IgD-negative memory B cell (primary cell): ENCODE measurements around the gene BEX2. TPM values are rescaled to one million over a fixed set of nuclear protein-coding genes. Genes with fewer than 3 reads are reported as not detected.
A peak's percentile ranks its signal among the peaks of the same experiment; 100 is the strongest.
"Not testable (repeated sequence)": the region's sequence is repeated elsewhere in the genome, so short reads cannot be mapped to it uniquely, and the experiment has no call there.

ENCODE experiments used
- H3K27ac Mint-ChIP-seq, 3 donors: one replicate each; pipeline ENCODE4 v1.8.0; 2020 to 2022; ENCODE audit warnings: mild to moderate bottlenecking in 3 of 3, mixed read lengths in 3 of 3, moderate library complexity in 1 of 3
- H3K27me3 Mint-ChIP-seq: one replicate; pipeline ENCODE4 v1.8.0; 2021; ENCODE audit warnings: mixed read lengths
- H3K36me3 Mint-ChIP-seq: one replicate; pipeline ENCODE4 v1.8.0; 2020; ENCODE audit warnings: mild to moderate bottlenecking, mixed read lengths
- H3K4me1 Mint-ChIP-seq, 3 donors: one replicate each; pipeline ENCODE4 v1.8.0; 2020 to 2022; ENCODE audit warnings: mixed read lengths in 3 of 3, mild to moderate bottlenecking in 1 of 3
- H3K4me3 Mint-ChIP-seq, 4 donors: one replicate each; pipeline ENCODE4 v1.8.0; 2020 to 2022; ENCODE audit warnings: mild to moderate bottlenecking in 4 of 4, mixed read lengths in 4 of 4, moderate library complexity in 3 of 4
- H3K9me3 Mint-ChIP-seq, 3 donors: one replicate each; pipeline ENCODE4 v1.8.0; 2020 to 2021; ENCODE audit warnings: mixed read lengths in 3 of 3, mild to moderate bottlenecking in 1 of 3
- polyA plus RNA-seq: library from polyadenylated mRNA; unstranded; fragments of 300-500 nt; fragmentation: Illumina TruSeq; gene quantifications from one replicate; pipeline ENCODE4 v1.2.3, GENCODE V29; 2021

BEX2 gene
- 58.7 TPM for polyA plus RNA-seq

DNA sequence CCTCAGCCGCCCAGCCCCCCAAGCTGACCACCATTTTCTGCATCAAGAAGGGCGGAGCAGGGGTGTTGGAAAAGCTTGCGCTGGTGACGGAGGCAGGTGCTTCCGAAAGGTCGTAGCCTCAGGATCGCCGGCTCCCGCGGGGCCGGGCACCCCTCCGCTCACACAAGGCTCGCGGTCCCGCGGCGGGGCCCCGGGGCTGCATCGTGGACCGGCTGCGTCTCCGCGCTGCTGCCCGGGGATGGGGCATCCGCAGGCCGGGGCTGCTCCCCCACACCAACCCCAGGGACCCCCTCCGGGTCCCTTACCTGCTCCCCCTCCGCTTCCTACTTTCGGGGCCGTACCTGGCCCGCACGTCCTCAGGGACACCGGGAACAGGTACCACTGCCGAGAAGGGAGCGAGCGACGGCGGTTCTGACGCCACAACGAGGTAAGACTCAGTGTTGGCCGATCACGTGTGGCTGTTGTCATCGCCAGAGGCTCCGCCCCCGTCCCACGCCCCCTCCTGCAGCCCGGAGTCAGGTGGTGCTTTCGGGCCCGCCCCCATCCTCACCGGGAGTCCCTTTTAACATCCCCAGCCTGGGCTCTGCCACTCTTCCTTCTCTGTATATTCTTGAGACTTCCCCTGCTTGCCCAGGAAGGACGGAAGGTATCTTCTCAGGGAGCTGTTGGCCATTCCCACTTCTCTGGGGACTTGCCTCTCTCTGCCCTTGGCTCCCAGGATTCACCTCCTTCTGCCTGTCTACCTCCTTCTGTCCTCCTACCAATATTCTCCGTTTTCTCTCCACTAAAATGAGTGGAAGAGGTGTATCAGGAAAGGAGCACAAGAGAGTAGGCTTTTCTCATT, at the start of gene BEX2:
Gene BEX2, minus strand, starts transcription at position 436 of the 844 bp plus-strand sequence. CDS start 1,014 bp downstream, outside the sequence.
- Mint-ChIP-seq H3K27me3 (no peaks in the 10 kb centered on the region), H3K9me3 (peaks cover 0 to 1% (median 0%) of the 10 kb centered on the region in 3 donors), H3K27ac (peak within 1 kb of the TSS in 2 of 3 donors; percentile 53 to 84), H3K36me3 (no peaks in the 10 kb centered on the region), H3K4me3 (peak within 1 kb of the TSS; percentile 81 to 93 (median 91)), H3K4me1 (no peaks in the 10 kb centered on the region)

- H3K9me3 Mint-ChIP-seq: no peaks in the 10 kb centered on the region
- no peak overlapping the region for H3K4me3 Mint-ChIP-seq
- peaks cover 0 to 7% (median 0%) of the 10 kb centered on the region in 3 donors for H3K4me1 Mint-ChIP-seq
- peaks cover 5% of the 10 kb centered on the region for H3K27me3 Mint-ChIP-seq
- H3K27ac Mint-ChIP-seq: no peak overlapping the region
- no peaks in the 10 kb centered on the region for H3K36me3 Mint-ChIP-seq
Observed at GRCh38 chrX:103360092-103360491, 49.3 kb upstream of the BEX2 start.

GRCh38 chrX:103359605-103360004, 48.8 kb upstream of the BEX2 start:
- not testable (repeated sequence) for H3K27me3 Mint-ChIP-seq, H3K4me1 Mint-ChIP-seq, H3K27ac Mint-ChIP-seq, H3K9me3 Mint-ChIP-seq, H3K36me3 Mint-ChIP-seq, H3K4me3 Mint-ChIP-seq

DNA sequence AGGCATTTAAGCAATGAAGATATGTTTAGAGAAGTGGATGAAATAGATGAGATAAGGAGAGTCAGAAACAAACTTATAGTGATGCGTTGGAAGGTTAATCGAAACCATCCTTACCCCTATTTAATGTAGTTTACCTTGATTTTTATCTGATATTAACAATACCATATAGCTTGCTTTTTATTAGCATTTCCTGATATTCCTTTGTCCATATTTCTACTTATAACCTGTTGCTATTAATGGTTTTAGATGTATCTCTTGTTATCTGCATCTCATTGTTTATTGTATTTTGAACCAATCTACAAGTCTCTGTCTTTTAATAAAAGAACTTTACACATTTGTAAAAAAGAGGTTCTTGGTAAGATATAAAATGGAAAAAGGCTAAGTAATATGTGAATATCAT, 47.1 kb upstream of the BEX2 start:
- Mint-ChIP-seq H3K27me3 (peaks cover 5% of the 10 kb centered on the region), H3K4me1 (peaks cover 0 to 5% (median 0%) of the 10 kb centered on the region in 3 donors), H3K36me3 (no peaks in the 10 kb centered on the region), H3K4me3 (no peak overlapping the region), H3K9me3 (no peaks in the 10 kb centered on the region), H3K27ac (no peak overlapping the region)

- Mint-ChIP-seq H3K4me3 (peak overlapping the region; percentile 69 to 91 (median 86)), H3K9me3 (no peaks in the 10 kb centered on the region), H3K27ac (no peak overlapping the region), H3K36me3 (no peaks in the 10 kb centered on the region), H3K4me1 (peaks cover 0 to 5% (median 0%) of the 10 kb centered on the region in 3 donors), H3K27me3 (peaks cover 5% of the 10 kb centered on the region)
Observed at GRCh38 chrX:103356858-103357257, 46.1 kb upstream of the BEX2 start.

GRCh38 chrX:103356130-103356798, 45.5 kb upstream of the BEX2 start, which contains the start of gene TCEAL9:
Gene TCEAL9 (plus strand): TSS chrX:103356506. CDS start chrX:103357685, 1,179 bp downstream.
- Mint-ChIP-seq H3K36me3 (no peaks in the 10 kb centered on the region), H3K4me3 (peak within 1 kb of the TSS; percentile 69 to 91 (median 86)), H3K27ac (no peak within 1 kb of the TSS), H3K27me3 (peaks cover 5% of the 10 kb centered on the region), H3K9me3 (no peaks in the 10 kb centered on the region), H3K4me1 (peaks cover 0 to 5% (median 0%) of the 10 kb centered on the region in 3 donors)

DNA sequence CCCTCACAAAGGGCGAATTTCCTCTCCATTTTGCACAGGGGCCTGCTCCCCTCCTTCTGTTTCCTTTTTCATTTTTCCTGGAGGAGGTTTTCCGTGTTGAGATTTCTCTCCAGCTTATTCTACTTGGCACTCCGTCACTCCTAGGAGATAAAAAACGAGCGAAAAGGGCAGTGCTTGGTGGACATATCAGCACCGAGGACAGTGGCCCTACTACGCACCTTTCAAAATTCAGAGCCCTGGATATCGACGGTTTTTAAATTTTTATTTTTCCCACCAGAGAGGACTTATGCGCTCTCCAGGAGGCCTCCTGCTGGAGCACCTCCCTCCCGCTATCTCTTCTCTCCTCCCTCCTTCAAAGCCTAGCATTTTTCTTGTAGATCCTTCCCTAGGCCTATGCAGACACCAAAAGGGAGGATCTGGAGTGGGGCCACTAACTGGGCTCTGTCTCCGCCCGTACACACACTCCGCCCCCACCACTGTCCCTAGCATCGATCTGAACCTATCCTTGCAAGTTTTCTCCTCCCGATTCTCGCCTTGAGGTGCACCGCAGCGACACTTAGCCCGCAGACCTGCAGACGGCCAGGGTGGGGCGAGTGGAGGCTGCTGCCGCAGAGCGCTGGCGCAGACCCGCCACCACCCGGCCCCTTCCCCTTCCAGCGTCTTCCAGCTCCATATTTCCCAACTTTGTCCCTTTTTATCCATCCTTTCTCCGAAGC, 37.0 kb upstream of the BEX2 start:
- H3K4me3 Mint-ChIP-seq: peak overlapping the region in 1 of 4 donors; percentile 44
- H3K36me3 Mint-ChIP-seq: peaks cover 3% of the 10 kb centered on the region
- peaks cover 0 to 3% (median 0%) of the 10 kb centered on the region in 3 donors for H3K4me1 Mint-ChIP-seq
- no peaks in the 10 kb centered on the region for H3K9me3 Mint-ChIP-seq
- no peak overlapping the region for H3K27ac Mint-ChIP-seq
- peaks cover 10% of the 10 kb centered on the region for H3K27me3 Mint-ChIP-seq

DNA sequence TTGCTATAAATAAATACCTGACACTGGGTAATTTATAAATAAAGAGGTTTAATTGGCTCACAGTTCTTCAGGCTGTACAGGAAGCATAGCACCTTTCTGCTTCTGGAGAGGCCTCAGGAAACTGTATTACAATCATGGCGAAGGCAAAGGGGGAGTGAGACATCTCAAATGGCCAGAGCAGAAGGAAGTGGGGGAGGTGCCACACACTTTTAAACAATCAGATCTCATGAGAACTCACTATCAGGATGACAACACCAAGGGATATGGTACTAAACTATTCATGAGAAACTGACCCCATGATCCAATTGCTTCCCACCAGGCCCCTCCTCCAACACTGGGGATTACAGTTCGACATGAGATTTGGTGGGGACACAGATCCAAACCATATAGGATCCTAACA, 33.8 kb upstream of the BEX2 start:
- Mint-ChIP-seq H3K4me1 (peaks cover 0 to 3% (median 0%) of the 10 kb centered on the region in 3 donors), H3K36me3 (peaks cover 3% of the 10 kb centered on the region)

GRCh38 chrX:103343105-103343504, 32.3 kb upstream of the BEX2 start:
- peaks cover 3% of the 10 kb centered on the region for H3K36me3 Mint-ChIP-seq
- H3K4me3 Mint-ChIP-seq: no peak overlapping the region
- no peak overlapping the region for H3K27ac Mint-ChIP-seq
- H3K4me1 Mint-ChIP-seq: peaks cover 0 to 3% (median 0%) of the 10 kb centered on the region in 3 donors
- no peaks in the 10 kb centered on the region for H3K9me3 Mint-ChIP-seq
- H3K27me3 Mint-ChIP-seq: peaks cover 5% of the 10 kb centered on the region

More for the DNA sequence above, 33.8 kb upstream of the BEX2 start:
- Mint-ChIP-seq H3K27ac (no peak overlapping the region), H3K27me3 (peaks cover 10% of the 10 kb centered on the region), H3K9me3 (no peaks in the 10 kb centered on the region), H3K4me3 (no peak overlapping the region)

DNA sequence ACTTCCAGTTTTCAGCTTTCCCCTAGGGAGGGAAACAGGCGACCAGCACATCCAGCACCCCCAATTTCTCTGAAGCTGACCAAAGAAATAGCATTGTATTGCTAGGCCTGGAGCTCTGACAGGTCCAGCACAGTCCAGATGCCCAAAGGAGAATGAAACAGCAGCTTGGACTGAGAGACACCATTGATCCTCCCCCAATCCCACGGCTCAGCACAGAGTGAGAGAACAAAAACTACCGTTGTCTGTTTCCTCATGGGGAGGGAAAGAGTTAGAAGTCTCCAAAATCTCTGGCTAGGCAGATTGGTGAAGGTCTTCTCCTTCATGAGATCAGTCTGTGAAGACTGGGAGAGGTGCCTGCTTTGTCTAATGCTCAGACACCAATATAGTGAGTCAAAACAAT, 27.9 kb upstream of the BEX2 start:
- no peaks in the 10 kb centered on the region for H3K36me3 Mint-ChIP-seq
- H3K4me3 Mint-ChIP-seq: no peak overlapping the region
- peaks cover 0 to 3% (median 0%) of the 10 kb centered on the region in 3 donors for H3K4me1 Mint-ChIP-seq
- no peaks in the 10 kb centered on the region for H3K9me3 Mint-ChIP-seq
- peaks cover 3% of the 10 kb centered on the region for H3K27me3 Mint-ChIP-seq
- no peak overlapping the region for H3K27ac Mint-ChIP-seq

DNA sequence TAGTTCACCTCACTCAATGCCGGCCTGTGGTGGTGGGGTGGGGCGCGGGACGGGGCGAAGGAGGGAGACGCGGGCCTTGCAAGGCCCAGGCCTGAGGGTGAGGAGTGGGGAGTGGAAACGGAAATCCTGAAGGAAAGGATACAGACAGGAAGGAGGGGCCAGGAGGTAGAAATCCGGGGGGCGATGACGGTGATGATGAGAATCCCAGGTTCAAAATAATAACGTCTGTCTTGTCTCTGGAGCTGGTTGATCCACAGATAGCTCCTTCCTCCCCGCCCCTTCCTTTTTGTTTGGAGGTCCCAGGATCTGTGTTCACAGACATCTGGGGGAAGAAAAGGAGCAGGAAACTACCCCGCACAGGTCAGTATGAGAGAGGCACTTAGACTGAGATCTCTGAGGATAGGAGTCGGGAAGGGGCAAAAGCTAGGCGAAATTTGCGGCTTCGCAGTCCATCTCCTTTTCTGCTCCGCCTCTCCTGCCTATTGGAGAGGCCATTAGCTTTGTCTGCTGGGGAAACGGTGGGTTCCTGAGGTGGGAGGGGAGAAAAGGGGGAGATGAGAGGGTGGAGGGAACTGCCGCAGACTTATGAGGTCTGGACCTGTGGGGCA, 20.0 kb upstream of the BEX2 start:
- H3K36me3 Mint-ChIP-seq: no peaks in the 10 kb centered on the region
- H3K27ac Mint-ChIP-seq: peak overlapping the region in 1 of 3 donors; percentile 52
- H3K27me3 Mint-ChIP-seq: peaks cover 22% of the 10 kb centered on the region
- H3K9me3 Mint-ChIP-seq: no peaks in the 10 kb centered on the region
- no peak overlapping the region for H3K4me3 Mint-ChIP-seq
- no peaks in the 10 kb centered on the region for H3K4me1 Mint-ChIP-seq

DNA sequence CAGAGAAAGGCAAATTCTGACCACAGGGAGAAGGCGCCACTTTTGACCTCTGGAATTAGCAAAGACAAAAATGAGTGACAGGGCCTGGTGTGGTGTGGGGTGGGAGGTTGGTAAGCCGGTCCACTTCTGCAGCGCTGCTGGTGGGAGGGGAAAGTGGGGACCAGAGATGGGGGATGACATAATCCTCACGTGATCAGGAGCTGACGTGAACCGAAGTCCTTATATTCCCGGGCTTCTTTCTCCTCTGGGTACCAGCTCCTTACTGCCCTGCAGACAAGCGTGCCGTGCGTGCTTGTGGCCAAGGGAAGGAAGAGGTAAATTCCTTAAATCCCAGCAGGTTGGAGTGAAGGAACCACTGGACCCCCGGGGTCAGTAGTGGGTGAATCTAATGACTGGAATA, 19.2 kb upstream of the BEX2 start, which contains the start of gene TCEAL7:
Gene TCEAL7, plus strand, starts transcription at position 249 of the 400 bp plus-strand sequence. CDS start 1,165 bp downstream, outside the sequence.
- Mint-ChIP-seq H3K9me3 (no peaks in the 10 kb centered on the region), H3K4me3 (no peak within 1 kb of the TSS), H3K27ac (peak within 1 kb of the TSS in 1 of 3 donors; percentile 52), H3K36me3 (no peaks in the 10 kb centered on the region), H3K27me3 (peaks cover 22% of the 10 kb centered on the region), H3K4me1 (no peaks in the 10 kb centered on the region)

- no peaks in the 10 kb centered on the region for H3K9me3 Mint-ChIP-seq
- H3K36me3 Mint-ChIP-seq: no peaks in the 10 kb centered on the region
- H3K4me3 Mint-ChIP-seq: peak overlapping the region in 3 of 4 donors; percentile 60 to 91 (median 81)
- no peak overlapping the region for H3K27ac Mint-ChIP-seq
- no peaks in the 10 kb centered on the region for H3K4me1 Mint-ChIP-seq
- peaks cover 1% of the 10 kb centered on the region for H3K27me3 Mint-ChIP-seq
Observed at GRCh38 chrX:103311399-103311780, 600 bp upstream of the BEX2 start.

- H3K27me3 Mint-ChIP-seq: no peaks in the 10 kb centered on the region
- peak overlapping the region; percentile 30 to 81 (median 60) for H3K4me3 Mint-ChIP-seq
- no peaks in the 10 kb centered on the region for H3K36me3 Mint-ChIP-seq
- H3K27ac Mint-ChIP-seq: no peak overlapping the region
- H3K9me3 Mint-ChIP-seq: peaks cover 0 to 1% (median 0%) of the 10 kb centered on the region in 3 donors
- H3K4me1 Mint-ChIP-seq: no peaks in the 10 kb centered on the region
Observed at GRCh38 chrX:103309860-103310554, 783 bp downstream of the BEX2 start.
